Effector memory CD4-positive, alpha-beta T cell (primary cell): ENCODE measurements around the gene GRIN2C.

Experiments
- DNase-seq, 3 donors: peaks; one replicate each; pipeline ENCODE4 v3.0.0-alpha.2; 2020
- H3K27ac ChIP-seq: 2 replicates; pipeline ENCODE4 v1.7.0; 2013; ENCODE audit warnings: mild to moderate bottlenecking, low read length, moderate library complexity; ENCODE audit not compliant: insufficient read depth, poor library complexity, severe bottlenecking
- H3K27me3 ChIP-seq: replicated peaks from 2 replicates; pipeline ENCODE4 v1.7.0; 2013; ENCODE audit warnings: mild to moderate bottlenecking, low read length; ENCODE audit not compliant: insufficient read depth, control insufficient read depth, poor library complexity, severe bottlenecking
- H3K36me3 ChIP-seq: 2 replicates; pipeline ENCODE4 v1.7.0; 2013; ENCODE audit warnings: mild to moderate bottlenecking, low read length, moderate library complexity; ENCODE audit not compliant: control insufficient read depth, insufficient read depth
- H3K4me1 ChIP-seq: 2 replicates; pipeline ENCODE4 v1.7.0; 2013; ENCODE audit warnings: low read length, mild to moderate bottlenecking; ENCODE audit not compliant: control insufficient read depth, insufficient read depth, poor library complexity, severe bottlenecking
- H3K4me3 ChIP-seq: 2 replicates; pipeline ENCODE4 v1.7.0; 2013; ENCODE audit warnings: low read length, low read depth, mild to moderate bottlenecking; ENCODE audit not compliant: insufficient read depth, poor library complexity, severe bottlenecking
- H3K9me3 ChIP-seq: 2 replicates; pipeline ENCODE4 v1.7.0; 2013; ENCODE audit warnings: mild to moderate bottlenecking, low read length, moderate library complexity; ENCODE audit not compliant: control insufficient read depth

GRIN2C gene

DNA sequence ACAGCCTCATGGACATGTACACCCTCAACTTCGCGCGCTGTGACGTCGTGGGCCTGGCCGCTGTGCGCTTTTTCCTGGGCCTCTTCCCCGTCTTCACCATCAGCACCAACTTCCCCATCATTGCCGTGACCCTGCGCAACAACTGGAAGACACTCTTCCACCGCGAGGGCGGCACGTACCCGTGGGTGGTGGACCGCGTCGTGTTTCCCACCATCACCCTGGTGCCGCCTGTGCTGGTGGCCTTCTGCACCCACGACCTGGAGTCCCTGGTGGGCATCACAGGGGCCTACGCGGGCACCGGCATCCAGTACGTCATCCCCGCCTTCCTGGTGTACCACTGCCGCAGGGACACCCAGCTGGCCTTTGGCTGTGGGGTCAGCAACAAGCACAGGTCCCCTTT, 23.5 kb downstream of the GRIN2C start:
- no peak for DNase-seq
- H3K27me3 ChIP-seq = no peaks in the 10 kb centered on the region
- no peak overlapping the region for H3K4me3 ChIP-seq
- H3K9me3 ChIP-seq = no peaks in the 10 kb centered on the region
- H3K4me1 ChIP-seq = no peaks in the 10 kb centered on the region
- H3K36me3 ChIP-seq = peaks cover 24% of the 10 kb centered on the region
- no peak overlapping the region for H3K27ac ChIP-seq

DNA sequence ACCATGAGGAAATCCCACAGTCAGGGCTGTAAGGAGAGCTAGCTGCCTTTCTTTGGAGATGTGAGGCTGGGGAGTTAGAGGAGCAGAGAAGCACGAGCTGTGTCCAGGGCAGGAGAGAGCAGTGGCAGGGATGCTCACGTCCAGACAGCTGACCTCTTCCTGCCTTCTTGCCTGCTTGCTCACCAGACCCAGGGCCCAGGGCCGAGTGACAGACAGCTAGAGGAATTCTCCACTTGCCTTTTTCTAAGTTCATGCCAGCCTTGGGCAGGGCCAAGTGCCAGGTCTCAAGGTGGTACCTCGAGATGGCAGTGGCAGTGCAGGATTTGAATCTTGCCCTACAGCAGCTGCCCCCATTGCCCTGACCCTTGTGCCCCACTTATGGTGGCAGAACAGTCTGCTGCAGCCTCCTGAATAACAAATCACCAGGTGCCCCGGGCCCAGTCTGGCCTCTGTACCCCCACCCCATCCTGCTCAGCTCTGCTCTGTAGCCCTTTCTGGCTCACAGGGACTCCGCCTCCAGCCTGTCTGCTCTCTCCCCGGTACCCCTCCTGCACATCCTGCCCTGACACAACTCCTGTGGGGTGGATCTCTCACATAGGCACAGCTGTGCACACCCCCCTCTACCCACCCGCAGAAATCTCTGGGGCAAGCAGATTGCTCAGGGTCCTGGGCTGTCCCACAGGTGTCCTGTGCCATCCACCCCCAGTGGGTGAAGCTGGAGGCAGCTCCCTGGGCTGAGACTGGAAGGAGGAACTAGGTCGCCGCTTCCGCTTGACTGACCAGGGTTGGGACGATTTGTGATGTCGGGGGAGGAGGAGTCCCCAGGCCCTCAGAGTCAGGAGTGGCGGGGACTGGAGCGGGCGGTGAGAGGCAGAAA, 25.9 kb downstream of the GRIN2C start:
- no peaks in the 10 kb centered on the region for H3K27me3 ChIP-seq
- H3K4me3 ChIP-seq = no peak overlapping the region
- H3K27ac ChIP-seq = no peak overlapping the region
- H3K36me3 ChIP-seq = peaks cover 37% of the 10 kb centered on the region
- DNase-seq = no peak
- H3K4me1 ChIP-seq = no peaks in the 10 kb centered on the region
- H3K9me3 ChIP-seq = no peaks in the 10 kb centered on the region

DNA sequence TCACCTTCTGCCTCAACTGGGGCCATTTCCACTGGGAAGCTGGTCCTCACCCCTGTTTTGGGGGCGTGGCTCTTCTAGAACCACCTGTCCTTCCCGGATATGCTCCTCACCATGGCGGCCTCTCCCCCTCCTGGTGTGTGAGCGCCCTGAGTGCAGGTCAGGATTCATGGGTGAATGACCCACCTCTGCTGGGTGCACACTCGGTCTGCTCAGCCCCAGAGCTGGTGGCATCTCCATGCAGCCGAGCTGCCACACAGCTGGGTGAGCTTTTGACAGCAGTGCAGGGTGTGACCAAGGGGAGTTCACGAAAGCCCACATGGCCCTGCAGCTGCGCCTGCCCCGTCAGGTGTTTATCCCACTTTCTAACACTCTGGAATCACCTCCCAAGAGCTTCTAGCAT, 27.3 kb downstream of the GRIN2C start:
- Histone ChIP-seq H3K36me3 (peaks cover 36% of the 10 kb centered on the region), H3K9me3 (no peaks in the 10 kb centered on the region), H3K4me3 (no peak overlapping the region), H3K27ac (no peak overlapping the region), H3K4me1 (no peaks in the 10 kb centered on the region), H3K27me3 (no peaks in the 10 kb centered on the region)
- no peak for DNase-seq

DNA sequence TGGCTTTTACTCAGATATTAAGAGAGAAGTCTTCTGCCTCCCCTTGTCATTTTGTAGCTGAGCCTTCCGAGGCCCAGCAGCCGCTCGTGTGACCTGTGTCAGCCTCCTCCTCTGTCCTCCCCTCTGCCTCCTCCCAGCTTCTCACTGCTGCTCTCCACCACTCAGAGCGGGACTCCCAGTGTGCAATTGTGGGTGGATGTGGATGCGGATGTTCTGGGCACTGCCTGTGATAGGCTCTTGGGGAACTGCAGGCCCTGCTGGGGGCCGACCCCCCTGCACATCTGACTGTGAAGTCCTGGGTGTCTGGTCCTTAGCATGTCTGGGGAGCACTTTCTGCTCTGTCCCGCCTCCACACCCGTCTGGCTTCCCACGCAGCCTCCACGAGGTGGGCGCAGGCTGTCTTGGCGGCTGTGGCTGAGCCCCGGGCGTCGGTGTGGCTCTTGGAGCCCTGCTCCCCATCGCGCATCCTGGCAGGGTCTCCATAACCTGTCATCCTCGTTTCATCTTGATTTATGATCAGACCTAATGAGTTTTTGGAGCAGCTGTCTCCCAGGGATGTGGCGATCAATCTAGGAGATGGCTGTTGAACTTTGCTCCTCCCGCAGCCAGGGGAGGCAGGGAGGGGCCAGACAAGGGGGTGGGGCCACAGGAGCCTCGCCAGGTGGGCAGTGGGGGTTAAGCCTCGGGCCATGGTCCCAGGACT, 28.1 kb downstream of the GRIN2C start:
- Histone ChIP-seq H3K4me3 (no peak overlapping the region), H3K4me1 (no peaks in the 10 kb centered on the region), H3K36me3 (peaks cover 36% of the 10 kb centered on the region), H3K27ac (no peak overlapping the region), H3K9me3 (no peaks in the 10 kb centered on the region), H3K27me3 (no peaks in the 10 kb centered on the region)
- no peak for DNase-seq

DNA sequence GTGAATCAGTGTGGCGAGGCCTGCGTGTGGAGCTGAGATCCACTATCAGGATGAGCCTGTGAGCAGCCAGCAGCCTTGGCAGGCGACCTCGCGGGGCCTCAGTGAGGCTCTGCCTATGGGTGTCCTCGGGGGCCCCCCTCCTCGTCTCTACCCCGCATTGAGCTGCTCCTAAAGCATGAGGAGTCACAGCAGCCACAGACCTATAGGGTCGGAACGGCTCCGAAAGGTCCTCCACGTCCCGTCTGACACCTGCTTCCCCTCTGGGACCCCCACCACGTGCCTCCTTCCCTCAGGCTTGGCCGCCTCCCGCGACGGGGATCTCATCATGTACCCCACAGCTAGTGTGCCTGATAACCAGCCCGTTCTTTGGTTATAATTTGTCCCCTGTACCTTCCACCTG, 28.8 kb downstream of the GRIN2C start:
- Histone ChIP-seq H3K27me3 (no peaks in the 10 kb centered on the region), H3K36me3 (peaks cover 38% of the 10 kb centered on the region), H3K27ac (no peak overlapping the region), H3K4me1 (no peaks in the 10 kb centered on the region), H3K4me3 (no peak overlapping the region), H3K9me3 (no peaks in the 10 kb centered on the region)
- no peak for DNase-seq

DNA sequence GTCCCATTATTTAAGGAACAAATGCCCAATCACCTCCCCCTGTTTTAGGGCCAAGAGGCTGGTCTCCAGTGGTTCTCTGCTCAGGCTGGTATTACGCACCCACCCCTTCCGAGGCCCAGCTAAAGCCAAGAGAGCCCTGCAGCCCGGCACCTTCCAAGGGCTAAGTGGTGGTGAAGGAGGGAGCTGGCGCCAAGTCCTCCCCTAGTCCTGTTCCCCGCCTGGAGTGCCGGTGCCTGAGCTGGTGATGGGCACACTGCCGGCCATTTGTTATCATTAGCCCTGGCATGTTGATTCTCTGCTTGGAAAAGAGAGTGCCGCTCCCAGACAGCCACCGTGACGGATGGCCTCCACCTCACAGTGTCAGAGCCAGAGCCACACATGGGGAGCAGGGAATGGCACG, 31.9 kb downstream of the GRIN2C start:
- Histone ChIP-seq H3K27ac (no peak overlapping the region), H3K4me1 (no peaks in the 10 kb centered on the region), H3K9me3 (no peaks in the 10 kb centered on the region), H3K27me3 (no peaks in the 10 kb centered on the region), H3K4me3 (no peak overlapping the region), H3K36me3 (peaks cover 39% of the 10 kb centered on the region)
- DNase-seq = no peak

DNA sequence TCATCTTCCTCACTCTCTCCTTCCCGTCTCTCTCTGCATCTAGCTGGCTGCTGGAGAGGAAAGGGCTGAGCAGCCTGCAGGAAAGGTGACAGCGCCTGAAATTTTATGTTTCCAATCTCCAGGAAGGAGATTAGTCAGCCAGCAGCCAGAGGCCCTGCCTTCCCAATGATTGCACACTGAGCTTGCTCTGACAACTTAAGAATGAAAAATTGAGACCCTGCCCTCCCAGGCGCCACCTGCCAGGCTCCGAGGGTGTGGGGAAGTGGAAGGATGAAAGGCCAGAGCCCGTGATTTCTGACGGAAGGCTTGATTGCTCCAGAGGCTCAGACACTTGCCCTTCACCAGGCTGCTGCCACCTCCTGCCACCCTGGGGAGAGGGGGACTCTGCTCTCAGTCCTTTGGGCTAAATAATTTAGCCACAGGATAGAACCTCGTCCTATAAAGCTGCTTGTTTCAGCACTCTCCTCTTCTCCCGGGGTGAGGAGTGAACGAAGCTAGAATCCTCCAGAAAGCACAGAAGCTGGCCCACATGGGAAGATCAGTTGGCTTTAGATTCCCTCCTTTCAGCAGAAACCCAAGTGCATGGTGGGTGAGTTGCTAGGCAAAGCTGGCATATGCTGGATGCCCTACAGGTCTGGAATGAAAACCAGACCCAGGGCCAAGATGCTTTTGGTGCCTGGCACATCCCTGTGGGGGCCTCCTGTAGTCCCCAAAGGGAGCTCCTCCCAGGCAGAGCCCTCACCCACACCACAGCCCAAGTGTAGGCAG, 33.5 kb downstream of the GRIN2C start:
- H3K27me3 ChIP-seq = no peaks in the 10 kb centered on the region
- no peak for DNase-seq
- H3K4me1 ChIP-seq = no peaks in the 10 kb centered on the region
- no peak overlapping the region for H3K4me3 ChIP-seq
- peaks cover 43% of the 10 kb centered on the region for H3K36me3 ChIP-seq
- no peak overlapping the region for H3K27ac ChIP-seq
- no peaks in the 10 kb centered on the region for H3K9me3 ChIP-seq

DNA sequence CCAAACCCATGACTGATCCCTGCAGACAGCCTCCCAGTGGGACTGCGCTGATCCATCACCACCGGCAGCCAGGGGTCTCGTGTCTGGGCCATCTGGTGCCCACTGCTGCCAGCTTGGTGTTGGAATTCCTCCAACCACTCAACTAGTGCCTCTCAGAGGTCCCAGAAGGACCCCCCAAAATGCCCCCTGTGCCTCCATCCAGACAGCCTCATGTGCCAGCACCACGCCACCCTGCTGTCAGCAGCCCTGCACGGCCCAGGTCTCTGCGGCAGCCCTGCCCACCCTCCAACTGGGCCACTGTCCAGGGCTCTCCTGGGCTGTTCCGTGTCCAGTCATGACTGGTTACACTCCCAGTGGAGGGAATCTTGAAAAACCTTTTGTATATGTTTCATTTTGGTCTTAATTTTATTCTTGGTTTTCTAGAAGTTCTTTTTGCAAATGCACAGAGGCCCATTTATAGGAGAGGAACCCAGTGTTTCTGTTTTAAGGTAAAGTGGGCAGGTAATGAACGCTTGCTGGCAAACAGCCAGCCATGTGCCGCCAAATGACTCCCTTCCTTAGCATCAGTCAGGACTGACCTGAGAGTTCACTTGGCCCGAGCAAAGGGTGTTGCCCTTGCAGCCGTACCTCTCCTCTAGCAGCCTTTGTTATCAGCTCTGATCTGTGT, 34.6 kb downstream of the GRIN2C start:
- Histone ChIP-seq H3K4me3 (no peak overlapping the region), H3K36me3 (peaks cover 36% of the 10 kb centered on the region), H3K27ac (no peak overlapping the region)

DNA sequence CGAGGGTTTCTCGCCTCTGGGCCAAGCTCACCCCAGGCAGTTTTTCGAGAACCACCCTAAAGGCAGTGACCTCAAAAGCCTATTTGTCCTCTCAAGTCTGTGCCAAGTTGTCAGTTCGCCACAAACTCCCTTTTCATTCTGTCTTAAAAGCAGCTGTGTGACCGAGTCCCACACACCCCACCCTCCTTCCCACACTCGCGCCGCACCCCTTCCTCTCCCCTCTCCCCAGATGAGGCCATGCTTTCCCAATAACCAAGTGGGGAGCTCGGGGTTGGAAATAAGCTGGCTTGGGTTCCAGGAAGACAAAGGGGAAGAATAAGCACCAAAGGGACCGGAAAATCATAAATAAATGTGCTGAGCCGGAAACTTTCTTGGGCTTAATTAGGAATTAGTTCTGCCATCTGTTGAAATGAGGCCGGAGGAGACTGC, 36.7 kb downstream of the GRIN2C start:
- no peak overlapping the region for H3K4me3 ChIP-seq
- no peaks in the 10 kb centered on the region for H3K4me1 ChIP-seq
- no peak overlapping the region for H3K27ac ChIP-seq
- peaks cover 46% of the 10 kb centered on the region for H3K36me3 ChIP-seq
- H3K9me3 ChIP-seq = no peaks in the 10 kb centered on the region
- no peak for DNase-seq
- no peaks in the 10 kb centered on the region for H3K27me3 ChIP-seq

More for the DNA sequence above, 34.6 kb downstream of the GRIN2C start:
- no peaks in the 10 kb centered on the region for H3K4me1 ChIP-seq
- H3K27me3 ChIP-seq = no peaks in the 10 kb centered on the region
- DNase-seq = no peak
- H3K9me3 ChIP-seq = no peaks in the 10 kb centered on the region
